Measurements from ENCODE around the gene TPRG1.

Gene TPRG1

DNA sequence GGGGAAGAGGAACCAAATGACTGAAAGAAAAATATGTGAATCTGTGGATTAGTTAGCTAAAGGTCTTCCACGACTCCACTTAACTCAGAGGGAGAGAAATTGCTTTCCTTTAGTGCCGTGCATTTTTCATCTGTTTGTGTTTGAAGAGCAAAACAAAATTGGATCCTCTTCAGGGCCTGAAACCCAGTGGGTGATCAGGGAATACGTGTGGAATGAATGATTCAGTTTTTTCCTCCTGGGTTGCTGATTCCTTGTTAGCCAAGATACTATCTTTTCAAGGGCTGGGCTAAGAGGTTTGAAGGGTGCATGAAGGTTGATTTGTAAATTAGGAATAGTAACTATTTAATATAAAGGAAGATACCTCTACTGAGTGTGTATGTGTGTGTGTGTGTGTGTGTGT is 61.0 kb downstream of the TPRG1 start:
- no peak for DNase-seq (ENCODE audit: low read depth)

GRCh38 chr3:189233225-189233858 is 61.6 kb downstream of the TPRG1 start:
- DNase-seq (ENCODE audit: low read depth): no peak

- no peak for DNase-seq (ENCODE audit: low read depth)
These were observed 63.4 kb downstream of the TPRG1 start for GRCh38 chr3:189235214-189235613.

DNA sequence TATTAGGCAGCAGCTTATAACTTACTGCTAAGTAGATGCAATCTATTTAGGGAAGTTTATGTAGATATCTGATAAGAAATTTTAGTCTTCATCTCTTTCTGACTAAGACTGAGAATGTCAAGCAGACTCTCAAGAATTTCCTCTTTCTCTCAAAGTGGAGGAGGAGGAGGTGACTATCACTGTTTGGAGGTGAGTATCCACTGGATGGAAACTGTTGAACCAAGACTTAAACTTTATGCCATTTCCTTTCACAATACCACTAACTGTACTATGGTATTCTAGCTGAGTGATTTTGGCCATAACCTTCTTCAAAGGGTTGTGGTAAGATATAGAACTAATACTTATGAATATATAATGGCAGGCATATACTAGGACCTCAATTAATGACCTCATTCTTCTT is 64.6 kb downstream of the TPRG1 start:
- DNase-seq (ENCODE audit: low read depth): no peak

- DNase-seq (ENCODE audit: low read depth): no peak
These were observed 65.8 kb downstream of the TPRG1 start for GRCh38 chr3:189237526-189237925.

GRCh38 chr3:189238071-189238470 is 66.3 kb downstream of the TPRG1 start:
- no peak for DNase-seq (ENCODE audit: low read depth)

DNA sequence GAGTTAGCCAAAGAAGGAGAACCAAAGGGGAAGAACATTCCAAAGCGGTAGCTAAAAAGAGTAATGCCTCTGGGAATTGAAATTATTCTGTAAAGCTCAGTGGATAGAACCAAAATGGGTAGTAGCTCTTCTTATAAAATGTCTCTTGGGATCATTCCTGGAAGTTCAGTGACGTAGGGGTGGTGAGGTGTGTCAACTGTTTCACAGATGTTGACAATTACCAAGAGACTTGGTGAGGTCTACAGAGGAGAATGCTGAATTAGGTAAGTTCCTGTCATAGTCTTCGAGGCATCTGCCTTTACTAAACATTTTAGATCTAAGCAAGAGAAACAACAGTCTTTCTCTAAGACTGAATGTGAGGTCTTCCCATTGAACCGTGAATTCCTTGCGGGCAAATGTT is 67.8 kb downstream of the TPRG1 start:
- DNase-seq (ENCODE audit: low read depth): no peak

DNA sequence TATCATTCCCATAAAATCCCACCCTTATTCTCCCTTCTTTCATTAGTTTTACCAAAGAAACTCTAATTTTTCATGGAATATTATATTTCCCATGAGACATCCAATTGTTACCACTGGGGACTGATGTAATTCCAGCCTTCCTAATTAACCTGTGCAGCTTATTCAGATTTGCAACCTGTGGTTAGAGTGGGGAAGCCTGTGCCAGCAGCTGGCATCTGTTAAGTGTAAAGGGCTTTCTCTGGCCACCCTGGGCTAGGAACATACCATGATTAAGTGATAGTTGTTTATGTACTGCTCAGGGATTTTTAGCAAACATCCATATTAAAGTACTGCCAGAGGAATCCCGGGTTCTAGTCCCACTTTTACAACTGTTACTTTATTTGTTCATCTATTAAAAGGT is 78.2 kb downstream of the TPRG1 start:
- no peak for DNase-seq (ENCODE audit: low read depth)

DNA sequence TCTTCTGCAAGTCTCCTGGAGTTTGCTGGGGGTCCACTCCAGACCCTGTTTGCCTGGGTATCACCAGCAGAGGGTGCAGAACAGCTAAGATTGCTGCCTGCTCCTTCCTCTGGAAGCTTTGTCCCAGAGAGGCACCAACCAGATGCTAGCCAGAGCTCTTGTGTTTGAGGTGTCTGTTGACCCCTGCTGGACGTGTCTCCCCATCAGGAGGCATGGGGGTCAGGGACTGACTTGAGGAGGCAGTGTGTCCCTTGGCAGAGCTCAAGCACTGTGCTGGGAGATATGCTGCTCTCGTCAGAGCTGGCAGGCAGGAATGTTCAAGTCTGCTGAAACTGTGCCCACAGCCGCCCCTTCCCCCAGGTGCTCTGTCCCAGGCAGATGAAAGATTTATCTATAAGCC is 86.5 kb downstream of the TPRG1 start:
- no peak for DNase-seq (ENCODE audit: low read depth)

DNA sequence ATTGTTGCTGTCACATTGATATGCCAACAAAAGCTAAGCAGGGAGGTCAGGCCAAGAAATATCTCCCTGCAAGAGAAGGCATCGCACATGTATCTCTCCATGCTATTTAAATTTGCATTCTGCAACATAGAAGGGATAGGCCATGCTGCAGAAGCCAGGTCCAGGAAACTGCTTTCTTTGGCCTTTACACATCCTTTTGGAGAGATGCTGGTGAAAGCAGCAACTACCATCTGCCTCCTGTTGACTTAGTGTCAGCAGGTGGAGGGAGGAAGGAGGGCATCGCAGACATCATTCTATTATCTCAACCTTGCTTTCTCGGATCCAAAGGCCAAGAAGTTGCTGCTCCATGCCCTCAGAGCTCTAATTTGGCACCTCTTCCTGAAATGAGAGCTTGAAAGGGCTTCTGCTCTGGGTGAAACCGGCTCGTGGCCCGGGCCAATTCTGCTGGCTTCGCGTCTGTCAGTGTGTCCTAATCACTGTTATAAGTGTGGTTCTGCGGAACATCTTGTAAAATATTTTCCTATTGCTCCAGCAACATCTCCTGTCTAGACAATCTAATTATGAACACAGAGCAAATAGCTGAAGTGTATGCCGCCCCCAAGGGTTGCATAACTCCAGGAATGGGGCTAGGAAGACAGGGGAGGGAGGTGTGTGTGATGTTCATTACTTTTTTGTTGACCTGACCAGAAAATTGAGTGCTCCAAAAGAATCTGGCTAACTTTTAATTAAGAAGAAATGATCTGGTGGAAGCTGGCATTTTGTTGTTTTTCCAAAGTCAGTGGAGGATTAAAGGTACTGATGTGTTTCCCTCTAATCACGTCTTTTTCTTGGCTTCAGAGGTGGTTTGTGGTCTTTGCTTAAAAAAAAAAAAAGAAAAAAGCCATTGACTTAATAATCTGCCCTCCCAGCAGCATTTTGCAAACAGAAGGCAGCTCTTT is 89.1 kb downstream of the TPRG1 start:
- no peak for DNase-seq (ENCODE audit: low read depth)

GRCh38 chr3:189262746-189263145 is 91.0 kb downstream of the TPRG1 start:
- no peak for DNase-seq (ENCODE audit: low read depth)

DNA sequence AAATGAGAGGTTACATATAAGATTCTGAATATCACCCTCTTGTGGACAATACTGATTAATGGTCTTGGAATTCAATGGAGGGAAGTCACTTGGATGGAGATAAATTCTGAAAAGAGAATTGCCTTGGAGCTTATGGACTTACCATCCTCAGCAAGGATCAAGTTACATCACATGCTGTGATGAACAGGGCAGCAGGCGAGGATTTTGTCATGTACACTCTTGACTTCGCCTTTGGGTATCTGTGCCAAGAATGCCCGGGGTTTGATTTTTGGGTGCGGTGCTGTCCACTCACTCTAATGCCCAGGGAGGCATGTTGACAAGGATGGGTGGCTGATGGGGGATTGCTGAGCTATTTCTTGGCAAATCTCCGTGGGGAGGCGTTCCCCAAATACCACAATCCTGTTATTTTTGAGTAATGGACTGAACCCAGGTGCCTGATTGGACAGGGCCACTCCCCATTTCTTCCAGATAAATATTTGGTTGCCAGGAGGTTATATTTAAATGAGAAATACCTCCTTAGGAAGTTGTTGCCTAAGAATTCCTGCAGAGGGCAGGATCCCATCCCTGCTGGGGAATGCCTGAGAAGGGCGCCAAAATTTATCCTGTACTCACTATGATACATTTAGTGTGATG is 96.3 kb downstream of the TPRG1 start:
- DNase-seq (ENCODE audit: low read depth): no peak

DNA sequence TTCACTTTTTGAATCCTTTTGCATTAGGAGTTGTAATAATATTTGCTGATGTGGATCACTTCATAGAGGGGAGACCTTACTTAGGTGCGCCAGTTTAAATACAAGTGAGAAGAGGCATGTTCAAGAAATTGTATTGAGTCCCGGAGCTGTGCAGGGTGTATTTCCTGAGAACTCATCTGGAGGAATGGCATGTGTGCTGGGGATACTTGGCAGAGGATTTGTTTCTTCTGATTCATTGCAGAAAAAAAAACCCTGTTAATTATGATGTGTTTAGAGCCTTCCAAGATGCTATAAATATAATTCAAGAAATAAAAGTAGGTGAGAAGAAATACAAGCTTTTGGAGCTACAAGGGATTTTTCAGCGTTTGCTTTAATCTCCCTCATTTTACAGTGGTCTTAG is 97.6 kb downstream of the TPRG1 start:
- DNase-seq (ENCODE audit: low read depth): no peak

GRCh38 chr3:189270248-189270832 is 98.6 kb downstream of the TPRG1 start:
- DNase-seq (ENCODE audit: low read depth): no peak

DNA sequence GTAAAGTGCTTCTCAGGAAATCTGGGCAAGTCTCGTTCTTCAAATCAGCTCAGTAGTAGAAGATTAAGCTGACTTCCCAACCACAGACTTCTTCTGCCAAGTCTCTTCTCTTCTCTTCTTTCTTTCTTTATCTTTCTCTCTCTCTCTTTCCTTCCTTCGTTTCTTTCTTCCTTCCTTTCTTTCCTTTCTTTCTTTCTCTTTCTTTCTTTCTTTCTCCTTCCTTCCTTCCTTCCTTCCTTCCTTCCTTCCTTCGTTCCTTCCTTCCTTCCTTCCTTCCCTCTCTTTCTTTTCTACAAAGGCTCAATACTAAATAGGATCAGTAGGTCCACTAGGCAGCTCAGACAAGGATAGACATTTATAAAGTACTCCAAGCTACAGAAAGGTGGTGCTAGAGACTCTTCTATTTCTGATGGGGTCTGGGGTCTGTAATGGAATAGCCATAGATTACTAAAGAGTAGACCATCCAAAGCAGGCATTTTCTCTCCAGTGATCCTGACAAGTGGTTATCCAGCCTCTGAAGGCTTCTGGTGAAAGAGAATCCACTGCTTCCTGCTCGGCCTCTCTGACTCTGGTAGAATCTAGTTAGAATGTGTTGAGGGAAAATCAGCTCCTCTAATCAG is 100.8 kb downstream of the TPRG1 start:
- DNase-seq (ENCODE audit: low read depth): no peak

GRCh38 chr3:189273736-189274135 is 102.0 kb downstream of the TPRG1 start:
- no peak for DNase-seq (ENCODE audit: low read depth)

GRCh38 chr3:189275182-189275581 is 103.4 kb downstream of the TPRG1 start:
- DNase-seq (ENCODE audit: low read depth): no peak

- no peak for DNase-seq (ENCODE audit: low read depth)
These were observed 104.1 kb downstream of the TPRG1 start for GRCh38 chr3:189275852-189276251.

GRCh38 chr3:189276444-189277219 is 104.9 kb downstream of the TPRG1 start:
- no peak for DNase-seq (ENCODE audit: low read depth)

GRCh38 chr3:189277711-189278110 is 105.9 kb downstream of the TPRG1 start:
- DNase-seq (ENCODE audit: low read depth): no peak

- DNase-seq (ENCODE audit: low read depth): no peak
These were observed 106.5 kb downstream of the TPRG1 start for GRCh38 chr3:189278221-189278620.
